ENCODE measurements around the gene DNAH12.

- TF ChIP-seq CTCF (IDR thresholded peaks at IDR 0.05; ENCODE audit: low read depth, low read length) (no peak), POLR2A (IDR thresholded peaks at IDR 0.05; ENCODE audit: extremely low read depth, insufficient read length) (no peak), MAX (IDR thresholded peaks at IDR 0.05; ENCODE audit: low read depth, low read length) (no peak)
These were observed 32.0 kb upstream of the DNAH12 start for GRCh38 chr3:57575966-57576626.
